PC-9 (cell line): ENCODE measurements around the gene RMND5A. TPM values are rescaled to one million over a fixed set of nuclear protein-coding genes. Genes with fewer than 3 reads are reported as not detected.
A peak's percentile ranks its signal among the peaks of the same experiment; 100 is the strongest.

Experiments used
- BruUV-seq: library from RNA; stranded (reverse); fragments of 400-500 nt; replicated peaks from 2 replicates; lab custom pipeline; 2021; lab: Mats Ljungman, UMichigan
- CTCF ChIA-PET: fragments of 300-600 bp; sonication (Branson Sonifier 250); formaldehyde crosslinking; loops from one replicate; lab custom pipeline; 2022; ENCODE audit warnings: antibody characterized with exemption; lab: Charles Lee
- POLR2A ChIA-PET: fragments of 300-600 bp; sonication (Branson Sonifier 250); formaldehyde crosslinking; loops from one replicate; lab custom pipeline; 2022; ENCODE audit warnings: antibody characterized with exemption; ENCODE audit not compliant: unreplicated experiment; lab: Charles Lee
- DNase-seq, 2 experiments: peaks; one replicate each; pipeline versions ENCODE4 v3.0.0 to v3.0.0-alpha.2; 2015 to 2022; ENCODE audit warnings: mixed read lengths in 1 of 2
- H2AFZ ChIP-seq: fragments of 200-600 bp; sonication (generic); 2 replicates; pipeline ENCODE4 v1.8.1; 2017; ENCODE audit warnings: antibody characterized with exemption
- H3F3A ChIP-seq: fragments of 200-600 bp; sonication (generic); 2 replicates; pipeline ENCODE4 v1.8.1; 2017; ENCODE audit warnings: antibody characterized with exemption, mild to moderate bottlenecking, low read depth; ENCODE audit not compliant: insufficient read depth
- H3K27ac ChIP-seq: fragments of 200-600 bp; sonication (generic); 2 replicates; pipeline ENCODE4 v1.6.1; 2016; ENCODE audit warnings: mixed run types
- H3K27me3 ChIP-seq: fragments of 200-600 bp; sonication (generic); 2 replicates; pipeline ENCODE4 v1.6.1; 2016; ENCODE audit warnings: low read depth, mixed run types; ENCODE audit not compliant: insufficient read depth
- H3K36me3 ChIP-seq: fragments of 200-600 bp; sonication (generic); 2 replicates; pipeline ENCODE4 v1.6.1; 2016; ENCODE audit warnings: low read depth, mixed run types
- H3K4me1 ChIP-seq: fragments of 200-600 bp; sonication (generic); replicated peaks from 2 replicates; pipeline ENCODE4 v1.6.1; 2016; ENCODE audit warnings: mixed run types; ENCODE audit not compliant: insufficient read depth
- H3K4me2 ChIP-seq: fragments of 200-600 bp; sonication (generic); 2 replicates; pipeline ENCODE4 v1.6.1; 2017; ENCODE audit warnings: mixed run types
- H3K4me3 ChIP-seq: fragments of 200-600 bp; sonication (generic); 2 replicates; pipeline ENCODE4 v1.6.1; 2016; ENCODE audit warnings: mixed run types
- H3K79me2 ChIP-seq: fragments of 200-600 bp; sonication (generic); 2 replicates; pipeline ENCODE4 v1.6.1; 2017; ENCODE audit warnings: low read depth, mixed run types
- H3K9me2 ChIP-seq: fragments of 200-600 bp; sonication (generic); 2 replicates; pipeline ENCODE4 v1.8.1; 2017; ENCODE audit warnings: mild to moderate bottlenecking; ENCODE audit not compliant: insufficient read depth
- H3K9me3 ChIP-seq: fragments of 200-600 bp; sonication (generic); 2 replicates; pipeline ENCODE4 v1.8.1; 2016; ENCODE audit warnings: low read depth; ENCODE audit not compliant: insufficient read depth
- H4K20me1 ChIP-seq: fragments of 200-600 bp; sonication (generic); 2 replicates; pipeline ENCODE4 v1.8.1; 2017; ENCODE audit not compliant: insufficient read depth
- EZH2 ChIP-seq: fragments of 200-600 bp; sonication (generic); IDR thresholded peaks from 2 replicates; pipeline ENCODE4 v1.8.0; 2017; ENCODE audit warnings: antibody characterized with exemption, low read depth
- intact Hi-C: fragments of 100-400 bp; cut with micrococcal nuclease; formaldehyde crosslinking; loops from one replicate; pipeline ENCODE4 v1.10.0; 2022; ENCODE audit not compliant: unreplicated experiment
- total RNA-seq: library from RNA; stranded (reverse); gene quantifications from 2 replicates; pipeline ENCODE4 v1.2.3, GENCODE V29; 2021
- TF ChIP-seq, protein P1 (sequence below): fragments of 200-600 bp; sonication (generic); conservative IDR thresholded peaks from 2 replicates; pipeline ENCODE4 v1.6.1; 2017; ENCODE audit warnings: mixed run types, antibody characterized with exemption, mild to moderate bottlenecking, moderate library complexity

Gene RMND5A
- total RNA-seq, 1 experiment from 2014 or later: 39.3 TPM

DNA sequence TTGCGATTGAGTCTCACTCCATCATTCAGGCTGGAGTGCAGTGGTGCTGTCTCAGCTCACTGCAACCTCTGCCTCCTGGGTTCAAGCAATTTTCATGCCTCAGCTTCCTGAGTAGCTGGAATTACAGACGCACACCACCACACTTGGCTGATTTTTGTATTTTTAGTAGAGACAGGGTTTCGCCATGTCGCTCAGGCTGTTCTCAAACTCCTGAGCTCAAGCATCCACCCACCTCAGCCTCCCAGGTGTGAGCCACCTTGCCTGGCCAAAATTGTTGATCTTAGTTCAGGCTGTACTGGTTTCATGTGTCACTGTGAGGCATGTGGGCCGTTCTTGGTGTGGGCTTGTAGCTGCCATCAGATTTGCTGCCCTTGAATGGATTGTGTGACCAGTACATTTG lies 52.5 kb downstream of the RMND5A start:
- ChIA-PET POLR2A (no interaction called here), CTCF (no interaction called here)
- intact Hi-C loops: no loop called here
- Histone ChIP-seq H3K4me1 (no peaks in the 10 kb centered on the region), H3K9me2 (no peaks in the 10 kb centered on the region), H3K4me3 (no peak overlapping the region), H2AFZ (no peak overlapping the region), H3K27ac (no peak overlapping the region), H3K9me3 (no peaks in the 10 kb centered on the region), H4K20me1 (no peaks in the 10 kb centered on the region), H3K79me2 (no peaks in the 10 kb centered on the region; the same call in 1 of the 2 replicates), H3K36me3 (peaks cover 26% of the 10 kb centered on the region; the same call in 1 of the 2 replicates), H3F3A (no peaks in the 10 kb centered on the region), H3K4me2 (no peak overlapping the region), H3K27me3 (no peaks in the 10 kb centered on the region)
- DNase-seq: no peak
- TF ChIP-seq, protein P1, sequence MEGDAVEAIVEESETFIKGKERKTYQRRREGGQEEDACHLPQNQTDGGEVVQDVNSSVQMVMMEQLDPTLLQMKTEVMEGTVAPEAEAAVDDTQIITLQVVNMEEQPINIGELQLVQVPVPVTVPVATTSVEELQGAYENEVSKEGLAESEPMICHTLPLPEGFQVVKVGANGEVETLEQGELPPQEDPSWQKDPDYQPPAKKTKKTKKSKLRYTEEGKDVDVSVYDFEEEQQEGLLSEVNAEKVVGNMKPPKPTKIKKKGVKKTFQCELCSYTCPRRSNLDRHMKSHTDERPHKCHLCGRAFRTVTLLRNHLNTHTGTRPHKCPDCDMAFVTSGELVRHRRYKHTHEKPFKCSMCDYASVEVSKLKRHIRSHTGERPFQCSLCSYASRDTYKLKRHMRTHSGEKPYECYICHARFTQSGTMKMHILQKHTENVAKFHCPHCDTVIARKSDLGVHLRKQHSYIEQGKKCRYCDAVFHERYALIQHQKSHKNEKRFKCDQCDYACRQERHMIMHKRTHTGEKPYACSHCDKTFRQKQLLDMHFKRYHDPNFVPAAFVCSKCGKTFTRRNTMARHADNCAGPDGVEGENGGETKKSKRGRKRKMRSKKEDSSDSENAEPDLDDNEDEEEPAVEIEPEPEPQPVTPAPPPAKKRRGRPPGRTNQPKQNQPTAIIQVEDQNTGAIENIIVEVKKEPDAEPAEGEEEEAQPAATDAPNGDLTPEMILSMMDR: no peak
- BruUV-seq: no TSS peak

DNA sequence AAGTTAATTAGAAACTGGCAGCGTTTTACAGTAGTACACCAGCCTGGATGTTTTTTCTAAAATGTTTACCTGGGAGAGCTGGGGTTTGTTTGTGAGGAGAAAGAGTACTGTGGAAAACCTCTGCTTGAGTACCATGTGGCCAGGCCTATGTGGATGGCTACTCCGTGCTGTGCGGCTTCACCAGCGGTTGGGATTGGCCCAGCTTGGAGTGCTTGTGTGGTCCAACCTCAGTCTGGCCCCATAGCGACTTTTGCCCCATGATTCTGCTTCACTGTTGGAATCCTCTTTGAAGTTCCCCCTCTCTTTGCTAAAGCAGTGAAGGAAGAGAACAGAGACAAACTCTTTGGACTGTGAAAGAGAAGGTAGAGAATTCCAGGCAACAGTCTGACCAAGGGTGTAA lies 54.8 kb downstream of the RMND5A start:
- TF ChIP-seq, protein P1: no peak
- TF ChIP-seq EZH2: no peak
- H4K20me1 ChIP-seq: no peaks in the 10 kb centered on the region
- H3K27ac ChIP-seq: no peak overlapping the region
- no peaks in the 10 kb centered on the region for H3F3A ChIP-seq
- POLR2A ChIA-PET: no interaction called here
- no peaks in the 10 kb centered on the region for H3K27me3 ChIP-seq
- CTCF ChIA-PET: no interaction called here
- H3K36me3 ChIP-seq: peaks cover 26% of the 10 kb centered on the region; the same call in 1 of the 2 replicates
- DNase-seq: no peak
- H3K9me3 ChIP-seq: no peaks in the 10 kb centered on the region
- no peaks in the 10 kb centered on the region for H3K79me2 ChIP-seq
- intact Hi-C loops: no loop called here
- no peak overlapping the region for H3K4me3 ChIP-seq
- H3K9me2 ChIP-seq: no peaks in the 10 kb centered on the region
- no TSS peak for BruUV-seq
- H3K4me1 ChIP-seq: no peaks in the 10 kb centered on the region
- H2AFZ ChIP-seq: no peak overlapping the region
- H3K4me2 ChIP-seq: no peak overlapping the region

DNA sequence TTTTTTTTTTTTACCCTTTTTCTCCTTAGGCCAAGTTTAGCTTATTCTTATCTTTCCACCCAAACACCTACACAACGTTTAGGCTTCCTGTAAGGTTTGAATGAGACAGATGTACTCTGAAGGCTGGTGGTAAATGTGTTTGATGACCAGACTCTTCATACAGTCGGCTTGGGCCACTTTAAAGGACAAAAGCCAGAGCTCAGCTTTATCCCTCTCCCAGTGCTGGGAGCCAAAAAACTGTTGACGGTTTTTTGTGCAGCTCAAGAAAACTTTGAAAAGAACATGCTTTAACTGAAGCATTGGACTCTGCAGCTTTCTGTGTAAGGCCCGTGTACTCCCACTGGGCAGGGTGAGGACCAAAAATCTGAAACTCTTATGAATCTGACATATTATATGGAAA lies 55.2 kb downstream of the RMND5A start:
- Histone ChIP-seq H3K4me1 (no peaks in the 10 kb centered on the region), H3K27ac (no peak overlapping the region), H3K4me3 (no peak overlapping the region), H2AFZ (no peak overlapping the region), H3K79me2 (no peaks in the 10 kb centered on the region), H3F3A (no peaks in the 10 kb centered on the region), H3K9me2 (no peaks in the 10 kb centered on the region), H3K4me2 (no peak overlapping the region), H3K27me3 (no peaks in the 10 kb centered on the region), H3K9me3 (no peaks in the 10 kb centered on the region), H3K36me3 (peaks cover 22% of the 10 kb centered on the region; the same call in 1 of the 2 replicates), H4K20me1 (no peaks in the 10 kb centered on the region)
- ChIA-PET CTCF (no interaction called here), POLR2A (no interaction called here)
- no peak for TF ChIP-seq EZH2
- TF ChIP-seq, protein P1: no peak
- intact Hi-C loops: no loop called here
- no peak for DNase-seq
- BruUV-seq: TSS peak; percentile 15
